Endodermal cell (in vitro differentiated cells): ENCODE results near the gene MACIR. TPM values are rescaled to one million over a fixed set of nuclear protein-coding genes. Genes with fewer than 3 reads are reported as not detected.

Experiments used
- DNase-seq: peaks from one replicate; pipeline ENCODE4 v3.0.0-alpha.2; 2017
- H3K27ac ChIP-seq: 2 replicates; pipeline ENCODE4 v1.5.1; 2013; ENCODE audit warnings: mild to moderate bottlenecking, low read depth, low read length, moderate library complexity
- H3K27me3 ChIP-seq: 2 replicates; pipeline ENCODE4 v1.6.1; 2013; ENCODE audit warnings: mild to moderate bottlenecking, low read length, moderate library complexity; ENCODE audit not compliant: insufficient read depth, control insufficient read depth, poor library complexity, severe bottlenecking
- H3K36me3 ChIP-seq: 2 replicates; pipeline ENCODE4 v1.7.0; 2013; ENCODE audit warnings: mild to moderate bottlenecking, low read length, moderate library complexity; ENCODE audit not compliant: control insufficient read depth, insufficient read depth
- H3K4me1 ChIP-seq: one replicate; pipeline ENCODE4 v1.7.0; 2013; ENCODE audit warnings: low read length; ENCODE audit not compliant: control insufficient read depth, insufficient read depth
- H3K4me3 ChIP-seq: 2 replicates; pipeline ENCODE4 v1.5.1; 2013; ENCODE audit warnings: mild to moderate bottlenecking, low read length, moderate library complexity
- H3K9ac ChIP-seq: 2 replicates; pipeline ENCODE4 v1.6.1; 2013; ENCODE audit warnings: mild to moderate bottlenecking, low read length, moderate library complexity; ENCODE audit not compliant: poor library complexity, severe bottlenecking; ENCODE audit errors: extremely low read depth
- H3K9me3 ChIP-seq: 2 replicates; pipeline ENCODE4 v1.6.1; 2013; ENCODE audit warnings: mild to moderate bottlenecking, low read length, moderate library complexity; ENCODE audit not compliant: control insufficient read depth
- H3K27ac Mint-ChIP-seq: 2 replicates; pipeline ENCODE4 v1.8.0; 2020; ENCODE audit warnings: mixed read lengths
- H3K27me3 Mint-ChIP-seq: 2 replicates; pipeline ENCODE4 v1.8.0; 2021; ENCODE audit warnings: mild to moderate bottlenecking, mixed read lengths; ENCODE audit not compliant: insufficient read depth
- H3K36me3 Mint-ChIP-seq: 2 replicates; pipeline ENCODE4 v1.8.0; 2020; ENCODE audit warnings: low read depth, mixed read lengths
- H3K4me1 Mint-ChIP-seq: 2 replicates; pipeline ENCODE4 v1.8.0; 2020; ENCODE audit warnings: mixed read lengths
- H3K4me3 Mint-ChIP-seq: 2 replicates; pipeline ENCODE4 v1.8.0; 2020; ENCODE audit warnings: mild to moderate bottlenecking, moderate library complexity, mixed read lengths
- H3K9me3 Mint-ChIP-seq: 2 replicates; pipeline ENCODE4 v1.8.0; 2020; ENCODE audit warnings: mild to moderate bottlenecking, mixed read lengths
- CTCF ChIP-seq: fragments of 200-600 bp; sonication (generic); conservative IDR thresholded peaks from 2 replicates; pipeline ENCODE4 v1.5.0; 2021; ENCODE audit warnings: antibody characterized with exemption, mild to moderate bottlenecking
- WGBS, 2 experiments: methylation state at CpG; one replicate each; pipeline versions ENCODE4 v1.1.5 to v1.1.7; 2013; ENCODE audit warnings: missing lambda C conversion rate in 2 of 2, mixed read lengths in 1 of 2; ENCODE audit not compliant: insufficient coverage in 1 of 2, insufficient read length in 1 of 2; 5-methylcytosine and 5-hydroxymethylcytosine counted together
- total RNA-seq, 2 donors: library from RNA; stranded (reverse); fragmentation: NEBNext Ultra II Directional in 1 of 2; extraction: Animal tissue kit (Norgen Biotek cat#: 25700) in 1 of 2; gene quantifications; 2 replicates in 1 of 2; 3 replicates in 1 of 2; pipeline ENCODE4 v1.2.1, GENCODE V29; 2021

Gene MACIR
- total RNA-seq, 2 donors from 2014 or later = 13.2 to 18.9 TPM

DNA sequence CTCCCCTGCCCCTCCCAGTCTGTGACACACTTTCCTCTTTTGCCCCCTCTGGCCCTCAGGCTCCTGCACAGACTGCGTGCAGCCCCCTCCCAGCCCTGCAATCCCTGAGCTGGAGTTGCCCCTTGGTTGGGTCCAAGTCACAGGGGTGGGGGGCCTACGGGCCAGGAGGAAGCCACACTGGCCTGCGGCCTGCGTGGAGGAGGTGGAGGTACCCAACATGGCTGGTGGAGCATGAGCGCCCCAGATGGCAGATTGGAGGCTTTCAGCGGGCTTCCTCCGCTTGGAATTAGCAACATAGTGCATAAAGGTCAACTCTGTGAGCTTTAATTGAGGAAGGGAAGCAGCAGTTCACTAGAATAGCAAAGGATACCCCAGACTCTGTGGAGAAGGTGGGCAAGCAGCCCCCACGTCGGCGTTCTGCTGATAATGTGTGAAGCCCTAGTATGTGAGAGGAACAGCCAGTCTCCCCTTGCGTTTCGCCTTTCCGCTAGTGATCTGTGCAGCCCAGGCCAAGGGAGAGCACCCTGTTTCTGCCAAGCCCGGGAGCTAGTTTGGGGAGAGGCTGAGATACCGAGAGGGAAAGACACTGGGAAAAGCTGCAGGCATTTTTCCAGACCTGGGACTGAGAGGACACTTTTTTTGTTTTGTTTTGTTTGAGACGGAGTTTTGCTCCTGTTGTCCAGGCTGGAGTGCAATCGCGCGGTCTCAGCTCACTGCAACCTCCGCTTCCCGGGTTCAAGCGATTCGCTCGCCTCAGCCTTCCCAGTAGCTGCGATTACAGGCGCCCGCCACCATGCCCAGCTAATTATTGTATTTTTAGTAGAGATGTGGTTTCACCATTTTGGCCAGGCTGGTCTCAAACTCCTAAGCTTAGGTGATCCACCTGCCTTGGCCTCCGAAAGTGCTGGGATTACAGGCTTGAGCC, 35.3 kb upstream of the MACIR start:
- Histone ChIP-seq H3K4me3 (no peak overlapping the region), H3K27ac (no peak overlapping the region), H3K36me3 (no peaks in the 10 kb centered on the region), H3K27me3 (no peaks in the 10 kb centered on the region), H3K4me1 (no peaks in the 10 kb centered on the region), H3K9ac (no peak overlapping the region), H3K9me3 (no peaks in the 10 kb centered on the region)
- Mint-ChIP-seq H3K36me3 (no peaks in the 10 kb centered on the region), H3K27ac (no peak overlapping the region), H3K4me3 (no peak overlapping the region), H3K27me3 (peaks cover 3% of the 10 kb centered on the region), H3K9me3 (peaks cover 3% of the 10 kb centered on the region), H3K4me1 (no peaks in the 10 kb centered on the region)
- whole genome bisulfite sequencing, 2 experiments = 91 to 94% methylated on average over 19 to 28 of the region's 28 CpGs
- peak; percentile 69 for DNase-seq
- TF ChIP-seq CTCF = peak; percentile 39

- Histone ChIP-seq H3K4me1 (no peaks in the 10 kb centered on the region), H3K36me3 (no peaks in the 10 kb centered on the region), H3K27ac (no peak overlapping the region), H3K9ac (no peak overlapping the region), H3K9me3 (no peaks in the 10 kb centered on the region), H3K27me3 (no peaks in the 10 kb centered on the region), H3K4me3 (no peak overlapping the region)
- peak; percentile 83 for TF ChIP-seq CTCF
- Mint-ChIP-seq H3K4me3 (peak overlapping the region; percentile 39), H3K27ac (no peak overlapping the region), H3K36me3 (no peaks in the 10 kb centered on the region), H3K9me3 (peaks cover 3% of the 10 kb centered on the region), H3K4me1 (no peaks in the 10 kb centered on the region), H3K27me3 (peaks cover 7% of the 10 kb centered on the region)
- DNase-seq = peak; percentile 86
- WGBS, 2 experiments = 56 to 96% methylated on average over 6 to 11 of the region's 11 CpGs
Measured at GRCh38 chr5:103224118-103224893, 34.3 kb upstream of the MACIR start.

GRCh38 chr5:103224894-103225246, 33.7 kb upstream of the MACIR start:
- Histone ChIP-seq H3K27ac (no peak overlapping the region), H3K4me1 (no peaks in the 10 kb centered on the region), H3K4me3 (no peak overlapping the region), H3K36me3 (no peaks in the 10 kb centered on the region), H3K9me3 (no peaks in the 10 kb centered on the region), H3K27me3 (no peaks in the 10 kb centered on the region), H3K9ac (no peak overlapping the region)
- DNase-seq = no peak
- no peak overlapping the region for H3K4me3 Mint-ChIP-seq
- H3K27me3 Mint-ChIP-seq = peaks cover 7% of the 10 kb centered on the region
- TF ChIP-seq CTCF = no peak
- H3K4me1 Mint-ChIP-seq = no peaks in the 10 kb centered on the region
- no peak overlapping the region for H3K27ac Mint-ChIP-seq
- H3K9me3 Mint-ChIP-seq = no peaks in the 10 kb centered on the region
- WGBS, 2 experiments = 52 to 67% methylated on average over 5 of the region's 5 CpGs
- H3K36me3 Mint-ChIP-seq = no peaks in the 10 kb centered on the region
